ENCODE results near the gene PCCA. TPM values are rescaled to one million over a fixed set of nuclear protein-coding genes. Genes with fewer than 3 reads are reported as not detected.
A peak's percentile ranks its signal among the peaks of the same experiment; 100 is the strongest.

PCCA gene, protein sequence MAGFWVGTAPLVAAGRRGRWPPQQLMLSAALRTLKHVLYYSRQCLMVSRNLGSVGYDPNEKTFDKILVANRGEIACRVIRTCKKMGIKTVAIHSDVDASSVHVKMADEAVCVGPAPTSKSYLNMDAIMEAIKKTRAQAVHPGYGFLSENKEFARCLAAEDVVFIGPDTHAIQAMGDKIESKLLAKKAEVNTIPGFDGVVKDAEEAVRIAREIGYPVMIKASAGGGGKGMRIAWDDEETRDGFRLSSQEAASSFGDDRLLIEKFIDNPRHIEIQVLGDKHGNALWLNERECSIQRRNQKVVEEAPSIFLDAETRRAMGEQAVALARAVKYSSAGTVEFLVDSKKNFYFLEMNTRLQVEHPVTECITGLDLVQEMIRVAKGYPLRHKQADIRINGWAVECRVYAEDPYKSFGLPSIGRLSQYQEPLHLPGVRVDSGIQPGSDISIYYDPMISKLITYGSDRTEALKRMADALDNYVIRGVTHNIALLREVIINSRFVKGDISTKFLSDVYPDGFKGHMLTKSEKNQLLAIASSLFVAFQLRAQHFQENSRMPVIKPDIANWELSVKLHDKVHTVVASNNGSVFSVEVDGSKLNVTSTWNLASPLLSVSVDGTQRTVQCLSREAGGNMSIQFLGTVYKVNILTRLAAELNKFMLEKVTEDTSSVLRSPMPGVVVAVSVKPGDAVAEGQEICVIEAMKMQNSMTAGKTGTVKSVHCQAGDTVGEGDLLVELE
- total RNA-seq (17.4 and 20.7 TPM in 2 replicates), polyA plus RNA-seq (4.8 and 4.9 TPM in 2 replicates), polyA minus RNA-seq (4.3 and 5.5 TPM in 2 replicates)
- total RNA-seq (2013), result 7.3 TPM

DNA sequence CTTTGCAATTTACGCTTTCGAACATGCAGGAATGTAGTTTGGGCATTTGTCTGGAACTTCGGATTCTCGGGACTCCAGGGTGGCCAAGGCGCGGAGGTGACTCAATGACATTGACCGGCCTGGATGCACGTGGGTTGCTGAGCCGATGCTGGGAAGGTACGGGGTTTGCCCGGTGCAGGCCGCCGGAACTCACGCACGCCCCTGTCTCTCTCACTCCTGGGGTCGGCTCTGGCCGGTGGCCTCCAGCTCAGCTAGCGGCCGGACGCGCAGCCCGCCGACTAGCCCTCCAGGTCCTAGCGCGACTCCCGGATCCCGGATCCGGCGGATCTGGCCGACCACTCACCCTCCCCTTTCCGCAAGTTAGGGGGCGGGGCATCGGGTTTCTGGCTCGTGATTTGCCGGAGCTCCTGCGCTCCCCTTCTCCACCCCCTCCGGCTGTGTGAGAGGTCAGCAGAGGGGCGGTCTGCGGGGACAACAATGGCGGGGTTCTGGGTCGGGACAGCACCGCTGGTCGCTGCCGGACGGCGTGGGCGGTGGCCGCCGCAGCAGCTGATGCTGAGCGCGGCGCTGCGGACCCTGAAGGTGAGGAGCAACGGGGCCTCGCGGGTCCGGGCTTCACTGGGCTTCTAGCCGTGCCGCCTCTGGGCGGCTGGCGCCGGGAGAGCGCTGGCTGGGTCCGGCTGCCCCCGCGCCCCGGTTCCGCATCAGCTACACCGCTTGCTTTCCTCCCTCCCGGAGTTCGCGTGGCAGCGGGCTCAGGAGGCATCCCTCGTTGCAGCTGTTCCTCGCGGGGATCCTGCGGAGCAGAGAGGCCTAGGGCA is at the start of gene PCCA:
PCCA (plus strand) TSS at position 450 of the 821 bp plus-strand sequence; CDS start at position 478, 28 bp downstream.
- Histone ChIP-seq H3K4me1 (ENCODE audit: control insufficient read depth in 2 of 2, insufficient read depth in 2 of 2, low read length in 2 of 2) (peaks cover 10 to 15% of the 10 kb centered on the region in 2 donors), H4K20me1 (ENCODE audit: control insufficient read depth, insufficient read depth, low read length, poor library complexity, severe bottlenecking) (no peaks in the 10 kb centered on the region), H3K9ac (ENCODE audit: low read length) (peak within 1 kb of the TSS; percentile 75), H3K27me3 (replicated peaks in 1 of 4; ENCODE audit: control extremely low read depth in 1 of 4, control insufficient read depth in 3 of 4, insufficient read depth in 4 of 4, low read length in 3 of 4) (no peaks in the 10 kb centered on the region), H3K79me2 (ENCODE audit: control insufficient read depth, insufficient read depth, low read length) (peaks cover 4% of the 10 kb centered on the region), H2AFZ (ENCODE audit: insufficient read depth, low read depth, low read length, poor library complexity, severe bottlenecking) (peak within 1 kb of the TSS; percentile 92), H3K4me3 (ENCODE audit: control extremely low read depth in 1 of 5, extremely low read depth in 1 of 5, insufficient read depth in 1 of 5, low read depth in 2 of 5, low read length in 4 of 5) (peak within 1 kb of the TSS; percentile 56 to 90 (median 72)), H3K36me3 (replicated peaks in 1 of 2; ENCODE audit: control extremely low read depth in 1 of 2, control insufficient read depth in 1 of 2, extremely low read depth in 1 of 2, insufficient read depth in 2 of 2, low read length in 1 of 2) (no peaks in the 10 kb centered on the region), H3K9me3 (ENCODE audit: control extremely low read depth in 1 of 3, control insufficient read depth in 2 of 3, insufficient read depth in 1 of 3, low read length in 2 of 3) (no peaks in the 10 kb centered on the region), H3K27ac (ENCODE audit: low read length in 2 of 2) (peak within 1 kb of the TSS in 1 of 2 donors; percentile 65), H3K4me2 (replicated peaks; ENCODE audit: low read depth, low read length, poor library complexity, severe bottlenecking) (peak within 1 kb of the TSS; percentile 89)
- H3K27ac Mint-ChIP-seq, result peak within 1 kb of the TSS; percentile 75
- no peaks in the 10 kb centered on the region for H3K27me3 Mint-ChIP-seq
- intact Hi-C loops (cut with micrococcal nuclease), result loop anchor here (2.0 kb wide), 1 partner anchor 482 kb away; the partner anchor contains the start of gene CLYBL
- peaks cover 23% of the 10 kb centered on the region for H3K4me1 Mint-ChIP-seq
- ChIA-PET POLR2A (interaction anchor here (0.5 kb wide), 1 partner anchor 150 kb away, joined by 3 read pairs; no protein-coding TSS in a partner anchor), CTCF (interaction anchor here (1.0 to 1.1 kb wide), 2 partner anchors 147 to 426 kb away, joined by 3 read pairs; no protein-coding TSS in a partner anchor)
- TF ChIP-seq, protein P1, sequence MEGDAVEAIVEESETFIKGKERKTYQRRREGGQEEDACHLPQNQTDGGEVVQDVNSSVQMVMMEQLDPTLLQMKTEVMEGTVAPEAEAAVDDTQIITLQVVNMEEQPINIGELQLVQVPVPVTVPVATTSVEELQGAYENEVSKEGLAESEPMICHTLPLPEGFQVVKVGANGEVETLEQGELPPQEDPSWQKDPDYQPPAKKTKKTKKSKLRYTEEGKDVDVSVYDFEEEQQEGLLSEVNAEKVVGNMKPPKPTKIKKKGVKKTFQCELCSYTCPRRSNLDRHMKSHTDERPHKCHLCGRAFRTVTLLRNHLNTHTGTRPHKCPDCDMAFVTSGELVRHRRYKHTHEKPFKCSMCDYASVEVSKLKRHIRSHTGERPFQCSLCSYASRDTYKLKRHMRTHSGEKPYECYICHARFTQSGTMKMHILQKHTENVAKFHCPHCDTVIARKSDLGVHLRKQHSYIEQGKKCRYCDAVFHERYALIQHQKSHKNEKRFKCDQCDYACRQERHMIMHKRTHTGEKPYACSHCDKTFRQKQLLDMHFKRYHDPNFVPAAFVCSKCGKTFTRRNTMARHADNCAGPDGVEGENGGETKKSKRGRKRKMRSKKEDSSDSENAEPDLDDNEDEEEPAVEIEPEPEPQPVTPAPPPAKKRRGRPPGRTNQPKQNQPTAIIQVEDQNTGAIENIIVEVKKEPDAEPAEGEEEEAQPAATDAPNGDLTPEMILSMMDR (IDR thresholded peaks at IDR 0.05), result no peak
- TF ChIP-seq EZH2 (IDR thresholded peaks at IDR 0.05; ENCODE audit: borderline replicate concordance, insufficient read depth, low read depth, low read length, poor library complexity, severe bottlenecking), result no peak
- DNase-seq, result peak; percentile 76
- peak; percentile 94 for ATAC-seq (ENCODE audit: low read depth)
- H3K9me3 Mint-ChIP-seq (ENCODE audit: insufficient read depth), result no peaks in the 10 kb centered on the region
- peak within 1 kb of the TSS; percentile 94 for H3K4me3 Mint-ChIP-seq
- WGBS (ENCODE audit: insufficient coverage), result under 1% methylated on average over 75 of the region's 77 CpGs
